B cell (primary cell): ENCODE data around the gene TLNRD1.

ENCODE experiments used
- CTCF ChIP-seq: fragments of 200-600 bp; IDR thresholded peaks from one replicate; pipeline ENCODE4 v1.8.0; 2022; ENCODE audit warnings: antibody characterized with exemption, mild to moderate bottlenecking
- EZH2 ChIP-seq: IDR thresholded peaks from 2 replicates; pipeline ENCODE4 v1.6.1; 2012; ENCODE audit warnings: borderline replicate concordance, low read depth, mild to moderate bottlenecking, moderate library complexity, low read length; ENCODE audit not compliant: insufficient read depth, poor library complexity, severe bottlenecking

- TF ChIP-seq CTCF (no peak), EZH2 (no peak)
These were observed 25.1 kb downstream of the TLNRD1 start for GRCh38 chr15:81025721-81026370.
